GM18519 (cell line): Measurements from ENCODE around the gene TMEM11.
"Not testable (repeated sequence)": the region's sequence is repeated elsewhere in the genome, so short reads cannot be mapped to it uniquely, and the experiment has no call there.

Experiments
- ATAC-seq: cut with Tn5 transposase; IDR thresholded peaks from one replicate; pipeline ENCODE4 v1.9.1; 2021; ENCODE audit warnings: mild to moderate bottlenecking, moderate library complexity; ENCODE audit not compliant: unreplicated experiment, low FRiP score

TMEM11 gene

DNA sequence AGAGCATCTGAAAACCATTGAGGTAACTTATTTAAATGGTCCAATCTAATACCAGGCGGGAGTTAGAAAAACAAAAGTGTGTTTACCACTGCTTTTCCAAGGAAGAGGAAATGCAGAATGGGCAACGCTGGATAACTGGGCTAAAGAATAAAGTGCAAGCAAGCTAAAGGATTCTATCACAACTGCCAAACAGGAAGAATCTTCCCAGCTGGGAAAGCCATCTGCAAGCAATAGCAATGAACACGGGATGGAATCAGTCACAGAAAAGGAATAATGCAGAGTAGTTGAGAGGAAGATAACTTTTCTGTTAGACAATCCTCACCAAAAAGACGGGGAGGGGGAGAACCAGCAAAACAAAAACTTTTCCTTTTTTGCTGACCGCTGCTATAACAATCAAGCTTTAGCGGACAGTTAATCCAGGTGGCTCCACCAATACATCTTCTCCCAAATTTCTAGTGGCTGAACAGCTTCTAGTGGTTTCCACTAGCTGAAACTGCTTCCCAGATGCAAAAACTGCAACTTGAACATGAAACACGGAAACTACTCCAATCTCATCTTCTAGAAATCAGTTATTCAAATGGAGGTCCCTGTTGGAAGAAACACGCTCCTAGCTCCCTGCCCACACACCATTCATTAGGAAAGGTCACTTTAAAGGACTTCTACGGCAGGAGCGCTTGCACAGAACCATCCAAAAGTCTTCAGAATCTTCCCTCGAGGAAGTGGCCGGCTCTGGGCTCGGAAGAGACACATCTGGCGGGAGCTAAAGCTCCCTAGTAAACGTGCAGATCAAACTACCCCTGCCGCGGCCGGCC, 929 bp downstream of the TMEM11 start:
- ATAC-seq = no peak

DNA sequence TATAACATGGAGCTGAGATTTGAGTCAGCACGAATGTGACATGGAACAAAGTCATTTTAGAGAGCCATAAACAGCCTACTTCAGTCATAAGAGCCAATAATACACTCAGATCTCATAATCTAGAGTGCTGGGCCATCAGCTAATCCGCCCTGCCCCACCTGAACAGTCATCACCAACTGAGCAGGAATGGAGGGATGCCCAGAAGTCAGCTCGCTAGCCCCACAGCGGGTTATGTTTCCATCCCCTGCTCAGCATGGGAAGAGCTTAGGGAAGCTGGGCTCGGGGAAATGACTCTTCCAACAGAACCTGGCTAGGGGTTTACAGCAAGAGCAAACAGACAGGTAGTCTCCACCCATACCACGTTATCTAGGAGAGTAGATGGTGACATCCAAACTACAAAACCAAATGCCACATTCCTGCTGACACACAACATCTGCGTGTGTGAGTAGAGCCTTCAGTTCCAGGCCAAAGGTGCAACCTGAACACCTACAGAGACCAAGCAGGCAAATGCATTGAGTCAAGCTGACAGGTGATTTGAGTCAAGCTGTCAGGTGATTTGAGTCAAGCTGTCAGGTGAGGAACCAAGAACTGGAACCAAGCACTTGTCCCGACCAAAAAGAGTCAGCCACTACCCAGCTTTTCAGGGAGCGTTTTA, 2.0 kb downstream of the TMEM11 start:
- no peak for ATAC-seq

DNA sequence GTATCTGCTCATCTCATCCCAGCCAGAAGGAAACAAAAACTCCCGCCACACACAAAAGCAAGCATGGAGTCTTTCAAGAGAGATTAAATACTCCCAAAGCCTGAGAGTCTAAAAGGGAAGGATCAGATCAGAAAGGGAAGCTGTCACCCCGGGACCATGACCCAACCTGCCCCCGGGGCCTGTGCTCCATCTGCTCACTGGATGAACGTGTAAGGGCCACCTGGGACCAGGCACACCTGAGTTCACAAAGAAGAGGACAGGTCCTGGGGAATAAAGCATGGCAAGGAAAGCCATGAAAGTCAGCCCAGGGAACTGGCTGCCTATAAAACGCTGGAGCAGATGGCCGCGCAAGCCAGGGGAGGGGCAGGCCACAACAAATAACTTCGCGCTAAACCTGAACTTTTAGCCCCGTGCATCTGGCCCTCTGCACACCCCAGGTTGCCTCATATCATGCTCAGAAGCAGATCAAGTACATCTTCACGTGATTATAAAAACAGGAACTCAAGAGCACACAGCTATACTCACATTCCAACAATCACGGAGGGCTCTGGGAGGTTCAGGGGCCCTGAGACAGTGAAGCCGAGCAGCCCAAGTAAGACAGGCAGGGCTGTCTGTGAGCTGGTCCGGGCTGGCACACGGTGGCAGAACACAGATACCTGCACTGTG, 3.4 kb downstream of the TMEM11 start:
- ATAC-seq = no peak

DNA sequence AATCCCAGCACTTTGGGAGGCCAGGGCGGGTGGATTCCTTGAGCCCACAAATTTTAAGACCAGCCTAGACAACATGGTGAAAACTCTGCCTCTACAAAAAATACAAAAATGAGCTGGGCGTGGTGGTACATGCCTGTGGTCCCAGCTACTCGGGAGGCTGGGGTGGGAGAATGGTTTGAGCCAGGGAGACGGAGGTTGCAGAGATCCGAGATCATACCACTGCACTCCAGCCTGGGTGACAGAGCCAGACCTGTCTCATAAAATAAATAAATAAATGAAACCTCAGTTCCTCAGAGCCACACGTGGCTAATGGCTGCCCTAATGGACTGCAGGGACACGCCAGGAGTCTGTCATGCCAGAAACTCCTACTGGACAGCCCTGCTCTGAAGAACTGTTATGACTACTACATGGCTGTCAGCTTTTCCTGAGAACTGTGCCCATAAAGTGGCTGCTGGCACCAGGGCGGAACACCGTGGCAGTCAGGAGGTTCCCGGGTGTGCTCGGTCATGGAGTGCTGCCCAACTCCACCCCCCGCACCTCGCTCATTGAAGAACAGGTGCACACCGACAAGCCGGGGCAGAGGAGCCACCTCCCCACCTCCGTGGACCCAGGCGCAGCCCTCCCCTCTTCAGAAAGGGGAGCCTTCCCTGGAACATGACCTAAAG, 4.3 kb downstream of the TMEM11 start:
- ATAC-seq = no peak

DNA sequence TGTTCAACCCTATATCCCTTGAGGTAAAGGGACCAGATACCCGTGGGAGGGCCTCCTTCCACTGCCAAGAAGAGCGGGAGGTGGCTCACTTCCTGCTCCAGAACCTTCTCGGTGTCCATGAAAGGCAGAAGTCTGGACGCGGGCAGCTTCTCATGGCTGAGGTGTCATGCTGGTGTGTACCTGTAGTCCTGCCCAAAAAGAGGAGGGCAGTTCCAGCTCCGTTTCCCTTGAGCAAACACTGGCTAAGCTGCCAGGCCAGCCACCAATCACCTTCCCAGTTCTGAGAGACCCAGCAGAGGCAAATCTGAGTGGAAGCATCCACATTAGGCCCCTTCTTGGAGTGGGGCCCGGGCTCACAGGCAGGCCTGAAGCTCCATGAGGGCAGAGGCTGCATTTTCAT, 5.6 kb downstream of the TMEM11 start:
- no peak for ATAC-seq

DNA sequence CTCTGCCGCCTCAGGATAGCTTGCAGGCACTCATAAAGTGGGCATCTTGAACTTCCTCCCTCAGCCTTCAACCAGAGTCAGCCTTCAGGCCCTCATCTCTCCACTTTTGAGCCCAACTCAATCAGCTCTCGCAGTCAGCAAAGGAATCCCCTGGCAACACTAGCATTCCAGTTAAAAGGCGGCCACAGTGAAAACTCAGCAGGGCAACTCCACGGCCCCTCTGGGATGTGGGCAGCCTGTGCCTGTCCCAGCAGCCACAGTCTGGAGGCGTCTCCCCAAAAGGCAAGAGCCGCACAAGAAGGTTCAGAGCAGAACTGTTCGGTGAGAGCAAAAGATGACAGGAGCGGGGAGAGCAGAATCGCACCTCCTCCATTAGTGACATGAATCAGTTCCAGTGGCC, 9.0 kb downstream of the TMEM11 start:
- no peak for ATAC-seq

DNA sequence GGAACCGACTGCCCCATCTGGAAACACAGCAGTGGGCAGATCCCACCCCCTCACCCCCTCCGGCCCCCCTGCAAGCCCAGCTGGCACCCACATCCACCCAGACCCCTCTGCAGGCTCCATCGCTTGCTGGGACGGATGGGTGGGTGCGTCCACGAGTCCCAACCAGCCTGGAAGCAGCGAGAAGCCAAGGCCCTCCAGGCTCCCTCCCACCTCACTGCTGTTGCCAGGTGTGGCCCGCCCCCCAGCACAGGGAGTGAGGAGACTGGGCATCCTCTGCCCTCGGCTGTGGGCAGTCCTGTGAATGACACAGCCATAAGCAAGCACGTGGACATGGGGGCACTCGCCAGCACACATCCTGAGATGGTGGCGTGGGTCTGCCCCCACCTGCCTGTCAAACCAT, 11.4 kb downstream of the TMEM11 start:
- no peak for ATAC-seq

DNA sequence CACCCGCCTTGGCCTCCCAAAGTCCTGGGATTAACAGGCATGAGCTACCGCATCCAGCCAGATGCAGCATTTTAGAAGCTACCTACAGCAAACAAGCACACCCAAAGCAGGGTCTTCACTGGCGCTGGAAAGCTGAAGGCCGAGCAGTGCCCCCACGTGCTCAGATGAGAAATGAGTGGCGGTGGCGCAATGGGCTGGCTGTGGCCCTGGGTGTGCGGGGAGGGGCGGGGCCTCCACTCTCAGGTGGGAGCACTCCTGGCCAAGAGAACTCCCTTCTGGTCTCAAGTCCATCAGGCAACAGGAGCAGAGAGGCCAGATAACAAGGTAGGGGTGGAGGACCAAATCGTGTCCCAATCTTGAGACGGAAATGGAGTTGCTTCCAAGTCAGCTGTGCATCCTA, 12.1 kb downstream of the TMEM11 start:
- ATAC-seq = no peak

DNA sequence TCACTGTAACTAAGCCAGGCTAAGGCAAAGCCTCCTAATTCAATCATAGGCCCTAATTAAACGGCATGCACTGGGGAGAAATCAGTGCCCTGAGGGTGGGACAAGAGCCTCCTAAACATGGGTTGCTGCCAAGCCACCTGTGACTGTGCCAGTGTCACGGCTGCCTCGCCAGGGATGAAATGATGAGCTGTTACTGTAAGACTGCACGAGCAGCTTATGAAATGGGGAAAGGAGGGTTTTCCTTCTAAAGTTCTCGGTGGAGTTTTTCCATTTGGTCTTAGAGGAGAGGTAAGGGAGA, 12.7 kb downstream of the TMEM11 start:
- ATAC-seq = no peak

DNA sequence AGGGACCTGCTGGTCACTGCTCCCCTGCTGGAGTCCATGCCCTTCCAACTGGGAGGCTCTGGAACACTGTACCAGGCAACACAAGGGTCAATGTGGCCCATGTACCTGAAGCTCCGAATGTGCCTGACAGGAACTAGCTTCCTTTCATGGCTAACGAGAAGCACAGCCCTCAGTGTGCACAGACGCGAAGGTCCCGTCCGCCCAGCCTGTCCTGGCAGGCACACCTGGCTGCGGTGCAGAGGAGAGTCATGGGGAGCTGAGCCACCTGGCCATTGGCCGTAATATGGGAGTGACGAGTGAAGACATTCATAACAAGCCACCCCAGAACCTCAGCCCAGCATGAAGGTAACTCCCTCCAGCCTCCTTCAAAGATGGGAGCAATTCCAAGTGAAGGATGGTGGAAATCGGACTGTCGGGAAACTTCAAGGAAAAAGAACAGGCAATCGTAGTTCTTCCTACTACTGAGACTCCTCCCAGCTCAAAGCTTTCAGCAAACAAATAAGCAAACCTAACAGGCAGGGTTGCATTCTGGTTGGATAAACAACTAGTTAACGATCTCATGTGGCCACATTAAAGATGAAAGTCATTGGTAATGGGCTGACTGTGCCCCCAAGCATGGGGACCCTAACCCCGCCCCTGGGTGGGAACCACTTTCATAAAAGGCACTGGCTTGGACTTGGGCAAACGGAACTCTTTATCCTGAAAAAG, 13.2 kb downstream of the TMEM11 start:
- ATAC-seq = no peak

DNA sequence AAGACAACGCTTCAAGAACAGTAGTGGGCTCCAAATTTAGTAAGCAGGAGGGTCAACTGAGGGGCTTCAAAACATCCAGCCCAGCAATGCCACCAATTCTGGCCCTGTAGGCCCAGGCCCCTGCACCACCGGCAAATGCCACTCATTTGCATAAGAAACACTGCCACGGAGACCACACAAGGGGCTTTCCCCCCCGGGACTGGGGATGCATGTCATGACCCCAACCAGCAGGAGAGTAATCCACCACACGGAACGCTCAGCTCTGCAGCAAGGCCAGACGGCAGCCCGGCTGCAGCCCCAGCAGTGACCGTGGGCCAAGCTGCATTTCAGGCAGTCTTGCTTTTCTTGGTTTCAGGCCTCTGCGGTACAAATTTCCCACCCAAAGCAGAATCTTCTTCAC, 14.1 kb downstream of the TMEM11 start:
- no peak for ATAC-seq

DNA sequence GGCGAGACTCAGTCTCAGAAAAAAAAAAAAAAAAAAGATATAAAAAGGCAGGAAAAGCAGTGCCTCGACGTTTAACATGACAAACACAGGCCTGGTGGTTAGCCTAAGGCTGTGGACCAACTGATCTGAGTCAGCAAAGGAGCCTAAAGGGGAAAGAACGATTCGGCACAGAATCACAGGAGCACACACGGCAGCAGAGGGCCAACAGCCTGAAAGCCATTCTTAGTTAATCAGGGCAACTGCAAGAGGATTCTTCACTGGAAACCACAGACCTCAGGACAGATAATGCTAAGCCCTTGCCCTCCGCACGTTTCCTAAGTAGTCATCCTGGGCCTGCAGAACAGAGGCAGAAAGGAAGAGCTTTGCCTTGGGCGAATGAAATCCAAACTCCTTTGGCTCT, 14.7 kb downstream of the TMEM11 start:
- ATAC-seq = no peak

DNA sequence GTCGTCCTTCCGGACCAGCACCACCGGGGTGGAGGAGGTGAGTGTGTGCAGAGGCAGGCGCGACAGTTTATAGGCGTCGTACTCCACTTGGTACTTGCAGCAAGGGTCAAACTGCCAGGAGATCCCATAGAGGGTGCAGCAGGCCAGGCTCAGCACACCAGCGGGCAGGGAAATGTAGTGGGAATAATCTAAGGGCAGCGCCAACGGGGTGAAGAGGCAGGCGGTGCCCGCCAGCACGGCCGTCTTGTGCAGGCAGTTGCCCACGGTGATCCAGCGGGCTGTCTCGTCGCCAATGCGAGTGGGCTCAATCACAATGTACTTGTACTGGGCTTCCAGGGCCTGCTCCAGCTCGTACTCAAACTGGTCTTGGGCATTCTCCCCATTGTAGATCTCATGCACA, 15.6 kb downstream of the TMEM11 start:
- ATAC-seq = no peak

DNA sequence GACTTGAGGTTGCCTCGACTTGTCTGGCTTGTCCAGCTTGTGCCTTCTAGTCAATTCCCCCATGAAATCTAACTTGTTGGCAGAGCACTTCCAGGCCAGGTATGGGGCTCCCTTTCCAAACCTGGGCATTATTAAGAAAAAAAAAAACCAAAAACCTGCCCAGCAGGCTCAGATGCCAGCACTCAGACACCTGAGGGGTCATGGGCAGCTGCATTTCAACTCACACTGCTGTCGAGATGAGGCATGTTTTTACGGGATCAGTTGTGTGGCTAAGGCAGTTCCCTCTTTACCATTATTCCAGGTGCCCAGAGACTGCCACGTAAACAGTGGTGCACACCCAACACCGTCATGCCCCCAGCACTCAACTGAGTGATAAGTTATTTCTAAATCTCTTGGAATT, 17.8 kb downstream of the TMEM11 start:
- no peak for ATAC-seq

DNA sequence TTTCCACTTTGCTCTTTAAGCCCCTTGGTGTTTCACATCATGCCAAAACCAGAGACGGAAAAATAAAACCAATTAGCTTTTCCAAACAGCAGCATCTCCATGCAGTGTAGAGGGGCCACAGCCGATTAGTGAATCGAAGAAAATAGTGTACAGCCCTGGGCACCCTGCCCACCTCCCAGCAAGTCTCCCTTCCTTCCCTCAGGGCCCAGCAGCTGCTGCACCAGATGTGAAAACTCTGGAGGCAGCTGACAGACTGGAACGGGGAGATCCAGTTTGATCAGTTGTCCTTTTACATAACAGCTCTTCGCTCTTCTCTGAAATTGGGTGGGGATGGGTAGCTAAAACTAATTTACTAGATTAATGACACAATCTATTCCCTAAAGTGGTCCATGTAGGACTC, 19.3 kb downstream of the TMEM11 start:
- no peak for ATAC-seq

DNA sequence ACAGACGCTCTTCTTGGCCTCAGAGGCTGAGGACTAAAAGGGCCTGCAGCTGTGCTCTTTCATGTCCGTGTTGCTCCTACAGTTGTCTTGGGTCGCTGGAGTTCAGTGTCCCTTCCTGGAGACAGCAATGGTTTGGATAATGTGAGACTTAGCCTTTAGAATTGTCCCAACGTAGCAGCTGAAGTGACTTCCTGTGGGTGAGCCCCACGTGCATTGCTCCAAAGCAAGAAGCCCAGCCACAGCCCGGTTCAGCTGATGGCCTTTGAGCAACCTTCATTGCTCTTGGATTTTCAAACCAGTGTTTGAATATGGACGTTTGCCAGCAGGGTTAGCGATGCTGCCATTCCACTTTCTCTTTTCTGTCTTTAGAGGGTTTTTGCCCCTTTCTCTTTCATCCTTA, 19.7 kb downstream of the TMEM11 start:
- no peak for ATAC-seq

DNA sequence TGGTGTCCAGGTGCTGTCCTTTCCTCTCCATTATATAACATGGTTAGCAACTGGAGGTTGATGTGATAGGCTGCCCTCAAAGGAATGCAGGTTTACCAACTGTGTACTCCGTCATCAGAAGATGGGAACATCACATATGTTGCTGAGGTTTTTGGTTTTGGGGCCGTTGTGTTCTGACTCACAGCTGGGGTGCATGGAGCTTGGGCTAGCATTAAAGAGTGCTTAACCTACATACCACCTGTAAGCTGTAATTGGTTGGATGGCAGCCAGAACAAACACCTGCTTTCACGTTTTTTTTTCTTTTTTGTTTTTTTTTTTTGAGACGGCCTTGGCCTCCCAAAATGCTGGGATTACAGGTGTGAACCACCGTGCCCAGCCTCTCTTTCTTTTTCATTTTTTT, 20.9 kb downstream of the TMEM11 start:
- ATAC-seq = no peak

DNA sequence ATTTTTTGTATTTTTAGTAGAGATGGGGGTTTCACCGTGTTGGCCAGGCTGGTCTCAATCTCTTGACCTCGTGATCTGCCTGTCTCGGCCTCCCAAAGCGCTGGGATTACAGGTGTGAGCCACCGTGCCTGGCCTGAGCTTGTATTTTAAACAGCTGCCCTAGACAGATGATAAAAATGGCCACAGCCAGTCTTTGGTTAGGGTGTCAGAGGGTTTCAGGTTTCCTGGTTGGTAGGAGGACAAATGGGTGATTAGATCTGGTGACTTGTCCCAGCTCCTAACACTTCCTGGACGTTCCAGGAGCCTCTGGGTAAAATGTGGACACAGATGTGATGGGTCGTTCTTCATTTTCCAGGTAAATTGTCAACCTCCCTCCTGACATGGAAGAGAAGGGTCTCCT, 21.5 kb downstream of the TMEM11 start:
- ATAC-seq = not testable (repeated sequence)

DNA sequence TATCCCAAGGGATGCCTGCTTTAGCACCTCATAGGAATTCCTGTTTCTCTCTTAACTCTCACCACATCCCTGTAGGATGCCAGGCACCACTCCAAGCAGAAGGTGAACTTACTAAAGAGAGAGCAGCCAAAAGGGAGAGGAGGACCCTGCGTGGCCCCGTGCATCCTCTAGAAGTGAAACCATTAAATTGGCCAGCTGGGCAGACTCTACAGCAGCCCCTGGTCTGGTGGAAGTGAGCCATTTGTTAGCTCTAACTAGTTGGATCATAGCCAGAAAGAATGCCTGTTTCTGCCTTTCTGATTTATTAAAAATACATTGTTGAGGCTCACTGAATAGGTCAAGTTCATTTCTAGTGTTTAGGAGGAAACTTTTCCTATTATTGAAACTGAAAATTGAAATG, 22.3 kb downstream of the TMEM11 start:
- no peak for ATAC-seq

DNA sequence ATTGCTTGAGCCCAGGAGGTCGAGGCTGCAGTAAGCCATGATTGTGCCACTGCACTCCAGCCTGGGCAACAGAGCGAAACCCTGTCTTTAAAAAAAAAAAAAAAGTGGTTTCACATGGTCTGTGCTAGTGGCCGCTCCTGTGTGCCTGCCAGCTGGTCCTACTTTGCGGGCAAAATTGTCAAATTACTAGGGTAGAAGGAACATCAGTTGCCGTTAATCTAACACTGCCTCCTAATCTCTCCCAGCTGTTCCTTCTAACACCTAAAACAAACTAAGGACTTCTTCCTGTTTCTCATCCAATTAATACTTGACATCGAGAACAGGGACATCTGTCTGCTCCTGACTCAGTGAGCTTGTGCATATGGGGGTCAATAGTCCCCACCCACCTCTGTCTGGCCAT, 23.9 kb downstream of the TMEM11 start:
- ATAC-seq = no peak

DNA sequence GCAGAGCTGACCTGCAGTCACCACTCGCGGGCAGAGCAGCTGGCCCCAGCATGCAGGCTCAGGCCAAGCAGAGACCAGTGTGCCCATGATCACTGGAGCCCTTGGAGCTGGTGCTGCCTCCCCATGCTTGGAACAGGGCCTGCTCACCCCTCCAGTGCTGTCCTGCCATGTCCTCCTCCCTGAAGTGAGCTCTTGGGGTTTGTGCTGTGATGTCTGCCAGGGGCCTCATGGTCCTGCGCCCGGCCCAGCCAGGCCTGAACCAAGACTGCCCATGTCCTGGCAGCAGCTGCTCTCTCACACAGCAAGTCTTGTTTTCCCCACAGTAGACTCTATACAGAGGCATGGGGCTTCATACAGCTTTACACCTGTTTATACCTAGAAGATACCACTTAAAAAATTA, 24.6 kb downstream of the TMEM11 start:
- ATAC-seq = no peak
